Psoas muscle (tissue), 8 donors: ENCODE results near the gene MUC2. TPM values are rescaled to one million over a fixed set of nuclear protein-coding genes. Genes with fewer than 3 reads are reported as not detected.
A peak's percentile ranks its signal among the peaks of the same experiment; 100 is the strongest.

ENCODE experiments used
- ATAC-seq, 4 donors: fragments of 200-7000 bp; cut with Tn5 transposase; one replicate each; pipeline ENCODE4 v1.9.1; 2020; ENCODE audit warnings: moderate library complexity in 3 of 4, mild to moderate bottlenecking in 2 of 4
- DNase-seq, 2 donors: peaks; one replicate each; pipeline ENCODE4 v3.0.0-alpha.2; 2020
- H3K27ac ChIP-seq: fragments of 200-600 bp; one replicate; pipeline ENCODE4 v1.8.0; 2022
- H3K27me3 ChIP-seq, 3 donors: fragments of 200-600 bp in 1 of 3; one replicate each; pipeline versions ENCODE4 v1.6.1 to v1.8.0; 2013 to 2022; ENCODE audit warnings: low read length in 2 of 3, mild to moderate bottlenecking in 2 of 3, moderate library complexity in 1 of 3; ENCODE audit not compliant: insufficient read depth in 3 of 3
- H3K36me3 ChIP-seq, 2 donors: fragments of 200-600 bp in 1 of 2; one replicate each; pipeline versions ENCODE4 v1.6.1 to v1.8.0; 2013 to 2022; ENCODE audit warnings: low read depth in 1 of 2, mild to moderate bottlenecking in 1 of 2, moderate library complexity in 1 of 2; ENCODE audit not compliant: insufficient read depth in 1 of 2
- H3K4me1 ChIP-seq: fragments of 200-600 bp; one replicate; pipeline ENCODE4 v1.8.0; 2022
- H3K4me3 ChIP-seq: fragments of 200-600 bp; one replicate; pipeline ENCODE4 v1.8.0; 2022; ENCODE audit warnings: mild to moderate bottlenecking
- H3K9me3 ChIP-seq: fragments of 200-600 bp; one replicate; pipeline ENCODE4 v1.8.0; 2022
- WGBS, 3 donors: extraction: QIAGEN DNeasy Blood & Tissue Kit; methylation state at CpG; one replicate each; pipeline versions ENCODE4 v1.1.6 to v1.1.7; 2013; 5-methylcytosine and 5-hydroxymethylcytosine counted together
- intact Hi-C, 2 donors: fragments of 100-400 bp; cut with DNase I; formaldehyde crosslinking; loops; one replicate each; pipeline versions ENCODE4 v1.11.0 to v1.14.2; 2022
- polyA plus RNA-seq, 3 donors: library from polyadenylated mRNA; stranded (reverse); fragments of 200-250 nt; gene quantifications; one replicate each; pipeline ENCODE4 v1.2.3, GENCODE V29; 2013
- total RNA-seq, 4 donors: library from RNA; stranded (reverse); fragmentation: NEBNext Ultra II Directional in 2 of 4; extraction: Animal tissue kit (Norgen Biotek cat#: 25700) in 2 of 4; gene quantifications; one replicate each; pipeline versions ENCODE4 v1.2.1 to v1.2.4, GENCODE V29; 2021 to 2023
- TF ChIP-seq, protein P1 (sequence below): fragments of 200-600 bp; IDR thresholded peaks from one replicate; pipeline ENCODE4 v1.8.0; 2022; ENCODE audit warnings: antibody characterized with exemption
- donor health status: healthy with polysubstance abuse.
- donor health status: DM: no; HTN: no; CAD: no; lungs with moderate emphysema.
- donor health status: Bipolar disorder and iron deficiency.
- donor health status: healthy.
- donor health status: DM: yes; HTN: yes; CAD: no.
- donor health status: DM: no; HTN: no; CAD: no.
- donor health status: DM: no; HTN: no; CAD: no.
- donor health status: DM: yes; HTN: yes; CAD: no.

MUC2 gene
- total and polyA plus RNA-seq, 7 donors, result under 0.01 to 0.44 (median 0.02) TPM; not detected in 2

GRCh38 chr11:1107316-1108245 lies 32.9 kb downstream of the MUC2 start:
- Histone ChIP-seq H3K27ac (no peak overlapping the region), H3K36me3 (no peaks in the 10 kb centered on the region), H3K4me3 (no peak overlapping the region), H3K4me1 (no peaks in the 10 kb centered on the region), H3K9me3 (no peaks in the 10 kb centered on the region), H3K27me3 (peaks cover 0 to 36% (median 5%) of the 10 kb centered on the region in 3 donors)
- DNase-seq, result peak in 1 of 2 donors; percentile 30
- whole genome bisulfite sequencing, 3 donors, result 73 to 79% (median 74%) methylated on average over 30 to 32 of the region's 32 CpGs
- TF ChIP-seq, protein P1, sequence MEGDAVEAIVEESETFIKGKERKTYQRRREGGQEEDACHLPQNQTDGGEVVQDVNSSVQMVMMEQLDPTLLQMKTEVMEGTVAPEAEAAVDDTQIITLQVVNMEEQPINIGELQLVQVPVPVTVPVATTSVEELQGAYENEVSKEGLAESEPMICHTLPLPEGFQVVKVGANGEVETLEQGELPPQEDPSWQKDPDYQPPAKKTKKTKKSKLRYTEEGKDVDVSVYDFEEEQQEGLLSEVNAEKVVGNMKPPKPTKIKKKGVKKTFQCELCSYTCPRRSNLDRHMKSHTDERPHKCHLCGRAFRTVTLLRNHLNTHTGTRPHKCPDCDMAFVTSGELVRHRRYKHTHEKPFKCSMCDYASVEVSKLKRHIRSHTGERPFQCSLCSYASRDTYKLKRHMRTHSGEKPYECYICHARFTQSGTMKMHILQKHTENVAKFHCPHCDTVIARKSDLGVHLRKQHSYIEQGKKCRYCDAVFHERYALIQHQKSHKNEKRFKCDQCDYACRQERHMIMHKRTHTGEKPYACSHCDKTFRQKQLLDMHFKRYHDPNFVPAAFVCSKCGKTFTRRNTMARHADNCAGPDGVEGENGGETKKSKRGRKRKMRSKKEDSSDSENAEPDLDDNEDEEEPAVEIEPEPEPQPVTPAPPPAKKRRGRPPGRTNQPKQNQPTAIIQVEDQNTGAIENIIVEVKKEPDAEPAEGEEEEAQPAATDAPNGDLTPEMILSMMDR, result no peak
- intact Hi-C loops, result no loop called here
- no peak for ATAC-seq

DNA sequence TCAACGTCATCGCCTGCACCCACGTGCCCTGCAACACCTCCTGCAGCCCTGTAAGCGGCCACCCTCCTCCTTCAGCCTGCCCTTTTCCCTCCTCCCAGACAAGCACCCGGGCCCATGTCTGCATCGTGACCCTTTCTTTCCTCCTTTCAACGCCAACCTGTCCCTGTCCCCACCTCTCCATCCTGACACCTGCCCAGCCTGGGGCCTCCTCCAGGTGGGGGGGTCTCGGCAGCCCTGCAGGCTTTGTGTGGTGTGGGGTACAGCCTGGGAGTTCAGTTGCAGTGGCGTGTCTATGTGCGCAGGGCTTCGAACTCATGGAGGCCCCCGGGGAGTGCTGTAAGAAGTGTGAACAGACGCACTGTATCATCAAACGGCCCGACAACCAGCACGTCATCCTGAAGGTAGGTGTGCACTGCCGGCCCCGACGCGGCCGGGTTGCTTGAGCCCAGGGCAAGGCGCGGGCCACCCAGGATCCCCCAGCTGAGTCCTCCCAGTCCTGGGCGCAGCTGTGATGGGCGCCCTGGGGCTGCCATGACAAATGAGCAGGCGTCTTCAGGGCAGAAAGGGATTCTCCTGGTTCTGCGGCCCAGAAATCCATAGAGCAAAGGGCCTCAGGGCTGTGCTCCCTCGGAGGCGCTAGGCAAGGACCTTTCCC lies 33.7 kb downstream of the MUC2 start:
- Histone ChIP-seq H3K36me3 (no peaks in the 10 kb centered on the region), H3K4me1 (no peaks in the 10 kb centered on the region), H3K27ac (no peak overlapping the region), H3K27me3 (peaks cover 0 to 32% (median 5%) of the 10 kb centered on the region in 3 donors), H3K9me3 (no peaks in the 10 kb centered on the region), H3K4me3 (no peak overlapping the region)
- TF ChIP-seq, protein P1, result no peak
- peak in 1 of 2 donors; percentile 19 for DNase-seq
- intact Hi-C loops, result no loop called here
- 77 to 78% (median 77%) methylated on average over 29 of the region's 29 CpGs for WGBS, 3 donors
- ATAC-seq, result no peak

- peaks cover 0 to 32% (median 2%) of the 10 kb centered on the region in 3 donors for H3K27me3 ChIP-seq
- H3K4me1 ChIP-seq, result no peaks in the 10 kb centered on the region
- DNase-seq (peak; percentile 8 to 26), ATAC-seq (no peak)
- intact Hi-C loops, result no loop called here
- TF ChIP-seq, protein P1, result no peak
- H3K4me3 ChIP-seq, result no peak overlapping the region
- 70 to 76% (median 73%) methylated on average over 24 to 28 of the region's 28 CpGs for WGBS, 3 donors
- no peak overlapping the region for H3K27ac ChIP-seq
- H3K36me3 ChIP-seq, result no peaks in the 10 kb centered on the region
- no peaks in the 10 kb centered on the region for H3K9me3 ChIP-seq
These were observed 34.6 kb downstream of the MUC2 start for GRCh38 chr11:1109101-1109917.

DNA sequence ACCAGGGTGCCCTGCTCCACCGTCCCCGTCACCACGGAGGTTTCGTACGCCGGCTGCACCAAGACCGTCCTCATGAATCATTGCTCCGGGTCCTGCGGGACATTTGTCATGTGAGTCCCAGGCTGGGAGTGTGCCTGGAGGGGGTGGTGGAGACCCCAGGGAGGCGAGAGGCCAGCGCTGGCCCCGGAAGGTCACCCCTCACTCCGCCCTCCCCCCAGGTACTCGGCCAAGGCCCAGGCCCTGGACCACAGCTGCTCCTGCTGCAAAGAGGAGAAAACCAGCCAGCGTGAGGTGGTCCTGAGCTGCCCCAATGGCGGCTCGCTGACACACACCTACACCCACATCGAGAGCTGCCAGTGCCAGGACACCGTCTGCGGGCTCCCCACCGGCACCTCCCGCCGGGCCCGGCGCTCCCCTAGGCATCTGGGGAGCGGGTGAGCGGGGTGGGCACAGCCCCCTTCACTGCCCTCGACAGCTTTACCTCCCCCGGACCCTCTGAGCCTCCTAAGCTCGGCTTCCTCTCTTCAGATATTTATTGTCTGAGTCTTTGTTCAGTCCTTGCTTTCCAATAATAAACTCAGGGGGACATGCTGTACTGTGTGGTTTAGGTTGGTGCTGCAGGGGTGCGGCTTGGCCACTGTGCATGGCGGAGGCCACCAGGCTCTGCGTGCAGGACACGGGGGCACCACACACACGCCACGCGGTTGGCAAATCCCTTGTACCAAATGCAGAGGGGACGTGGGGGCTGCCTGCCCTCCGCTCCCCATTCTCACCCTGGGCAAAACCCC lies 35.4 kb downstream of the MUC2 start:
- peak; percentile 4 to 34 for DNase-seq
- 77 to 81% (median 80%) methylated on average over 32 to 39 of the region's 39 CpGs for WGBS, 3 donors
- ATAC-seq, result no peak
- intact Hi-C loops, result no loop called here
- Histone ChIP-seq H3K4me1 (no peaks in the 10 kb centered on the region), H3K27me3 (peaks cover 0 to 32% (median 2%) of the 10 kb centered on the region in 3 donors), H3K27ac (no peak overlapping the region), H3K9me3 (no peaks in the 10 kb centered on the region), H3K36me3 (no peaks in the 10 kb centered on the region), H3K4me3 (no peak overlapping the region)
- TF ChIP-seq, protein P1, result no peak
